Type B pancreatic cell (in vitro differentiated cells): ENCODE measurements around the gene NMU. TPM values are rescaled to one million over a fixed set of nuclear protein-coding genes. Genes with fewer than 3 reads are reported as not detected.

Experiments used
- DNase-seq: peaks from one replicate; pipeline ENCODE4 v3.0.0; 2021; ENCODE audit warnings: mixed read lengths; ENCODE audit not compliant: unreplicated experiment; ENCODE audit errors: extremely low spot score
- H3K27ac Mint-ChIP-seq: 2 replicates; pipeline ENCODE4 v1.8.0; 2021; ENCODE audit warnings: mild to moderate bottlenecking, mixed read lengths
- H3K27me3 Mint-ChIP-seq: 2 replicates; pipeline ENCODE4 v1.8.0; 2021; ENCODE audit warnings: mixed read lengths
- H3K36me3 Mint-ChIP-seq: 2 replicates; pipeline ENCODE4 v1.8.0; 2021; ENCODE audit warnings: mixed read lengths
- H3K4me1 Mint-ChIP-seq: one replicate; pipeline ENCODE4 v1.8.0; 2021; ENCODE audit warnings: mixed read lengths; ENCODE audit not compliant: unreplicated experiment
- H3K4me3 Mint-ChIP-seq: 2 replicates; pipeline ENCODE4 v1.8.0; 2021; ENCODE audit warnings: mild to moderate bottlenecking, mixed read lengths
- H3K9me3 Mint-ChIP-seq: 2 replicates; pipeline ENCODE4 v1.8.0; 2021; ENCODE audit warnings: mixed read lengths
- CTCF ChIP-seq: fragments of 200-600 bp; sonication (generic); conservative IDR thresholded peaks from 2 replicates; pipeline ENCODE4 v1.5.0; 2021; ENCODE audit warnings: antibody characterized with exemption, mild to moderate bottlenecking
- total RNA-seq: library from RNA; stranded (reverse); gene quantifications from 2 replicates; pipeline ENCODE4 v1.2.1, GENCODE V29; 2021; ENCODE audit warnings: low replicate concordance

The NMU gene
- total RNA-seq, 1 donor from 2014 or later = 19.4 TPM

- DNase-seq = no peak
- Mint-ChIP-seq H3K27ac (peak overlapping the region; percentile 61), H3K36me3 (no peaks in the 10 kb centered on the region)
These were observed 23.8 kb downstream of the NMU start for GRCh38 chr4:55612341-55612740.

GRCh38 chr4:55611358-55612059 is 24.6 kb downstream of the NMU start:
- peak overlapping the region; percentile 61 for H3K27ac Mint-ChIP-seq
- no peaks in the 10 kb centered on the region for H3K9me3 Mint-ChIP-seq
- no peak for DNase-seq
- no peaks in the 10 kb centered on the region for H3K36me3 Mint-ChIP-seq
- TF ChIP-seq CTCF = no peak
- no peak overlapping the region for H3K4me3 Mint-ChIP-seq
- no peaks in the 10 kb centered on the region for H3K4me1 Mint-ChIP-seq
- no peaks in the 10 kb centered on the region for H3K27me3 Mint-ChIP-seq

More at GRCh38 chr4:55612341-55612740, 23.8 kb downstream of the NMU start:
- H3K27me3 Mint-ChIP-seq = no peaks in the 10 kb centered on the region
- H3K9me3 Mint-ChIP-seq = no peaks in the 10 kb centered on the region
- TF ChIP-seq CTCF = no peak
- no peak overlapping the region for H3K4me3 Mint-ChIP-seq
- H3K4me1 Mint-ChIP-seq = no peaks in the 10 kb centered on the region

- TF ChIP-seq CTCF = no peak
- no peaks in the 10 kb centered on the region for H3K9me3 Mint-ChIP-seq
- DNase-seq = no peak
- H3K36me3 Mint-ChIP-seq = no peaks in the 10 kb centered on the region
- no peak overlapping the region for H3K4me3 Mint-ChIP-seq
- no peaks in the 10 kb centered on the region for H3K4me1 Mint-ChIP-seq
- no peak overlapping the region for H3K27ac Mint-ChIP-seq
- H3K27me3 Mint-ChIP-seq = no peaks in the 10 kb centered on the region
These were observed 25.7 kb downstream of the NMU start for GRCh38 chr4:55610381-55610780.

- DNase-seq = no peak
- peak overlapping the region; percentile 32 for H3K4me3 Mint-ChIP-seq
- H3K27ac Mint-ChIP-seq = peak overlapping the region; percentile 71
- no peaks in the 10 kb centered on the region for H3K4me1 Mint-ChIP-seq
- no peaks in the 10 kb centered on the region for H3K36me3 Mint-ChIP-seq
- no peaks in the 10 kb centered on the region for H3K9me3 Mint-ChIP-seq
- no peaks in the 10 kb centered on the region for H3K27me3 Mint-ChIP-seq
- TF ChIP-seq CTCF = no peak
These were observed 26.7 kb downstream of the NMU start for GRCh38 chr4:55609393-55609866.

- H3K4me1 Mint-ChIP-seq = no peaks in the 10 kb centered on the region
- H3K27me3 Mint-ChIP-seq = no peaks in the 10 kb centered on the region
- no peaks in the 10 kb centered on the region for H3K9me3 Mint-ChIP-seq
- no peaks in the 10 kb centered on the region for H3K36me3 Mint-ChIP-seq
- no peak for DNase-seq
- no peak overlapping the region for H3K27ac Mint-ChIP-seq
- H3K4me3 Mint-ChIP-seq = no peak overlapping the region
- TF ChIP-seq CTCF = no peak
These were observed 27.5 kb downstream of the NMU start for GRCh38 chr4:55608591-55608990.
